ENCODE results near the gene MYOM1.

- TF ChIP-seq POLR2AphosphoS5 (IDR thresholded peaks at IDR 0.05) (no peak), POLR2A (IDR thresholded peaks at IDR 0.05) (no peak), CTCF (IDR thresholded peaks at IDR 0.05) (no peak)
These were observed 174.7 kb downstream of the MYOM1 start for GRCh38 chr18:3044931-3045698.

Measured in sigmoid colon (tissue), 4 donors.